Measurements from ENCODE around the gene ZNF548. TPM values are rescaled to one million over a fixed set of nuclear protein-coding genes. Genes with fewer than 3 reads are reported as not detected.
A peak's percentile ranks its signal among the peaks of the same experiment; 100 is the strongest.

The ZNF548 gene
- total RNA-seq, 1 experiment from 2014 or later: 16.9 TPM

DNA sequence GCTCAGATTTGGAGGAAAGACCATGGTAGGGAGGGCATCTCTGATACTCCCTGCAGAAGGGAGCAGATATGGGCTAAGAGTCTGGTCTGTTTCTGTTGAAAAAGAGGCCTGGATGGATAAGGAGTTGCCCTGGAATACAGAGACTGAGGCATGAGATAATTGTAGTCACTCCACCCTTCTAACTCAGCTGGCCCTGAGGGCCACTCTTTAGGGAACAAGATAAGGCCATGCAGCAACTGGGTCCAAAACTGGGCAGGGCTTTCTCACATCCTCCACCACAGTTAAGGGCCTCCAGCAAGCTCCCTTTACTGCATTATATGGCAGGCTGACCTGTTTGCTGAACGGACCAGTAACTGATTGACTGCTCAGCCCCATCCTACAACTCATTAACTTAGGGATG is 46.8 kb downstream of the ZNF548 start:
- intact Hi-C loops (cut with micrococcal nuclease; ENCODE audit: unreplicated experiment): no loop called here
- ChIA-PET POLR2A (ENCODE audit: low non-redundant PET) (no interaction called here), CTCF (no interaction called here)
- no peak for DNase-seq (ENCODE audit: low spot score)
- H3K4me3 ChIP-seq (ENCODE audit: low read depth, low read length, poor library complexity, severe bottlenecking): peak overlapping the region; percentile 83
- no peaks in the 10 kb centered on the region for H3K9me3 ChIP-seq (ENCODE audit: low read depth, low read length, poor library complexity, severe bottlenecking)
- TF ChIP-seq EZH2 (IDR thresholded peaks at IDR 0.05; ENCODE audit: borderline replicate concordance, low read depth, low read length, poor library complexity, severe bottlenecking): no peak
- TF ChIP-seq, protein P1, sequence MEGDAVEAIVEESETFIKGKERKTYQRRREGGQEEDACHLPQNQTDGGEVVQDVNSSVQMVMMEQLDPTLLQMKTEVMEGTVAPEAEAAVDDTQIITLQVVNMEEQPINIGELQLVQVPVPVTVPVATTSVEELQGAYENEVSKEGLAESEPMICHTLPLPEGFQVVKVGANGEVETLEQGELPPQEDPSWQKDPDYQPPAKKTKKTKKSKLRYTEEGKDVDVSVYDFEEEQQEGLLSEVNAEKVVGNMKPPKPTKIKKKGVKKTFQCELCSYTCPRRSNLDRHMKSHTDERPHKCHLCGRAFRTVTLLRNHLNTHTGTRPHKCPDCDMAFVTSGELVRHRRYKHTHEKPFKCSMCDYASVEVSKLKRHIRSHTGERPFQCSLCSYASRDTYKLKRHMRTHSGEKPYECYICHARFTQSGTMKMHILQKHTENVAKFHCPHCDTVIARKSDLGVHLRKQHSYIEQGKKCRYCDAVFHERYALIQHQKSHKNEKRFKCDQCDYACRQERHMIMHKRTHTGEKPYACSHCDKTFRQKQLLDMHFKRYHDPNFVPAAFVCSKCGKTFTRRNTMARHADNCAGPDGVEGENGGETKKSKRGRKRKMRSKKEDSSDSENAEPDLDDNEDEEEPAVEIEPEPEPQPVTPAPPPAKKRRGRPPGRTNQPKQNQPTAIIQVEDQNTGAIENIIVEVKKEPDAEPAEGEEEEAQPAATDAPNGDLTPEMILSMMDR (conservative IDR thresholded peaks at IDR 0.05; ENCODE audit: low read depth, low read length): no peak
- no peaks in the 10 kb centered on the region for H3K27me3 ChIP-seq (replicated peaks; ENCODE audit: insufficient read depth, low read depth, low read length, poor library complexity)
- H3K27ac ChIP-seq (ENCODE audit: low read depth, low read length, poor library complexity, severe bottlenecking): peak overlapping the region; percentile 68
- TSS peak; percentile 50 for BruUV-seq (replicated peaks)
- peaks cover 5% of the 10 kb centered on the region for H3K36me3 ChIP-seq (ENCODE audit: insufficient read depth, low read length, poor library complexity, severe bottlenecking)
- peaks cover 7% of the 10 kb centered on the region for H3K4me1 ChIP-seq (ENCODE audit: insufficient read depth, low read length, poor library complexity, severe bottlenecking)

DNA sequence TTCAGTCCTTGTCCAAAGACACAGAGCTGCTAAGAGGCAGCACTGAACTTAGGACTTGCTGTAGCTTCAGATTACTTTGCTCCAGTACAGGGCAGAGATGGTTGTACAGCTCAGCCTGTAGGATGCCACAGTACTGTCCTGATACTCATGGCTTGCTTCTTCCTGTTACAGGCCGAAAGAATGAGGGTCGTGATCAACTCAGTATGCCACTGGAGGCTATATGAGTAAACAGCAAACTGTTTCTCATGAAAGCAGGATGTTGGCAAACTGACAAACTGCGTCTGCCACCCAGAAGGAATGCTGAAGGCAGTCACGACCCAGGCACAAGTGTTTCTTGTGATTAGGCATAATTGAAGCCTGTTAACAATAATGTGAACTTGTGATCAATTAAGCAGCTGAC is 48.3 kb downstream of the ZNF548 start:
- DNase-seq (ENCODE audit: low spot score): no peak
- no peaks in the 10 kb centered on the region for H3K9me3 ChIP-seq (ENCODE audit: low read depth, low read length, poor library complexity, severe bottlenecking)
- TF ChIP-seq, protein P1 (conservative IDR thresholded peaks at IDR 0.05; ENCODE audit: low read depth, low read length): no peak
- TF ChIP-seq EZH2 (IDR thresholded peaks at IDR 0.05; ENCODE audit: borderline replicate concordance, low read depth, low read length, poor library complexity, severe bottlenecking): no peak
- no peaks in the 10 kb centered on the region for H3K27me3 ChIP-seq (replicated peaks; ENCODE audit: insufficient read depth, low read depth, low read length, poor library complexity)
- no TSS peak for BruUV-seq (replicated peaks)
- no peak overlapping the region for H3K4me3 ChIP-seq (ENCODE audit: low read depth, low read length, poor library complexity, severe bottlenecking)
- intact Hi-C loops (cut with micrococcal nuclease; ENCODE audit: unreplicated experiment): no loop called here
- CTCF ChIA-PET: no interaction called here
- peaks cover 7% of the 10 kb centered on the region for H3K4me1 ChIP-seq (ENCODE audit: insufficient read depth, low read length, poor library complexity, severe bottlenecking)
- POLR2A ChIA-PET (ENCODE audit: low non-redundant PET): no interaction called here
- H3K36me3 ChIP-seq (ENCODE audit: insufficient read depth, low read length, poor library complexity, severe bottlenecking): peaks cover 8% of the 10 kb centered on the region
- H3K27ac ChIP-seq (ENCODE audit: low read depth, low read length, poor library complexity, severe bottlenecking): no peak overlapping the region

- Histone ChIP-seq H3K27ac (ENCODE audit: low read depth, low read length, poor library complexity, severe bottlenecking) (no peak overlapping the region), H3K27me3 (replicated peaks; ENCODE audit: insufficient read depth, low read depth, low read length, poor library complexity) (no peaks in the 10 kb centered on the region), H3K36me3 (ENCODE audit: insufficient read depth, low read length, poor library complexity, severe bottlenecking) (peaks cover 18% of the 10 kb centered on the region), H3K4me1 (ENCODE audit: insufficient read depth, low read length, poor library complexity, severe bottlenecking) (peaks cover 7% of the 10 kb centered on the region), H3K4me3 (ENCODE audit: low read depth, low read length, poor library complexity, severe bottlenecking) (no peak overlapping the region), H3K9me3 (ENCODE audit: low read depth, low read length, poor library complexity, severe bottlenecking) (peaks cover 8% of the 10 kb centered on the region)
- ChIA-PET CTCF (no interaction called here), POLR2A (ENCODE audit: low non-redundant PET) (no interaction called here)
- DNase-seq (ENCODE audit: low spot score): no peak
- no TSS peak for BruUV-seq (replicated peaks)
- intact Hi-C loops (cut with micrococcal nuclease; ENCODE audit: unreplicated experiment): no loop called here
- no peak for TF ChIP-seq EZH2 (IDR thresholded peaks at IDR 0.05; ENCODE audit: borderline replicate concordance, low read depth, low read length, poor library complexity, severe bottlenecking)
- TF ChIP-seq, protein P1 (conservative IDR thresholded peaks at IDR 0.05; ENCODE audit: low read depth, low read length): no peak
Measured at GRCh38 chr19:57438925-57439324, 49.3 kb downstream of the ZNF548 start.
